Spinal cord (tissue), 10 donors: ENCODE data around the gene LRMDA. TPM values are rescaled to one million over a fixed set of nuclear protein-coding genes. Genes with fewer than 3 reads are reported as not detected.
"Not testable (repeated sequence)": the region's sequence is repeated elsewhere in the genome, so short reads cannot be mapped to it uniquely, and the experiment has no call there.

Experiments used
- DNase-seq, 6 donors: peaks; one replicate each; pipeline versions ENCODE4 v3.0.0 to v3.0.0-alpha.2; 2013 to 2015; ENCODE audit warnings: low spot score in 6 of 6, low read depth in 4 of 6
- H3K27ac ChIP-seq: one replicate; pipeline ENCODE4 v1.5.1; 2013; ENCODE audit warnings: low read depth, low read length, control low read depth
- H3K27me3 ChIP-seq: one replicate; pipeline ENCODE4 v1.6.1; 2013; ENCODE audit warnings: low read length; ENCODE audit not compliant: control insufficient read depth, insufficient read depth
- H3K36me3 ChIP-seq: one replicate; pipeline ENCODE4 v1.6.1; 2013; ENCODE audit warnings: low read length; ENCODE audit not compliant: control insufficient read depth, insufficient read depth
- H3K4me1 ChIP-seq: one replicate; pipeline ENCODE4 v1.6.1; 2013; ENCODE audit warnings: low read length; ENCODE audit not compliant: control insufficient read depth, insufficient read depth
- H3K4me3 ChIP-seq: one replicate; pipeline ENCODE4 v1.5.1; 2013; ENCODE audit warnings: low read depth, low read length, control low read depth
- H3K9me3 ChIP-seq: one replicate; pipeline ENCODE4 v1.6.1; 2013; ENCODE audit warnings: low read length; ENCODE audit not compliant: control insufficient read depth, insufficient read depth
- WGBS: methylation state at CpG from one replicate; pipeline ENCODE4 v1.1.5; 2013; ENCODE audit warnings: missing lambda C conversion rate; ENCODE audit not compliant: insufficient coverage; 5-methylcytosine and 5-hydroxymethylcytosine counted together
- polyA plus RNA-seq, 2 donors: library from polyadenylated mRNA; unstranded; fragments of 120-200 nt; gene quantifications; one replicate each; pipeline ENCODE4 v1.2.1, GENCODE V29; 2013; ENCODE audit not compliant: insufficient read length in 2 of 2
- total RNA-seq, 2 donors: library from RNA; depleted of rRNA in 1 of 2; stranded (reverse); fragments of 120-200 nt in 1 of 2; fragments of >200 nt in 1 of 2; gene quantifications; one replicate each; pipeline versions ENCODE4 v1.2.3 to v1.2.4, GENCODE V29; 2013 to 2014
- donor health status: healthy.

Gene LRMDA
- total and polyA plus RNA-seq, 4 donors: 5.6 to 9.9 (median 7.2) TPM

DNA sequence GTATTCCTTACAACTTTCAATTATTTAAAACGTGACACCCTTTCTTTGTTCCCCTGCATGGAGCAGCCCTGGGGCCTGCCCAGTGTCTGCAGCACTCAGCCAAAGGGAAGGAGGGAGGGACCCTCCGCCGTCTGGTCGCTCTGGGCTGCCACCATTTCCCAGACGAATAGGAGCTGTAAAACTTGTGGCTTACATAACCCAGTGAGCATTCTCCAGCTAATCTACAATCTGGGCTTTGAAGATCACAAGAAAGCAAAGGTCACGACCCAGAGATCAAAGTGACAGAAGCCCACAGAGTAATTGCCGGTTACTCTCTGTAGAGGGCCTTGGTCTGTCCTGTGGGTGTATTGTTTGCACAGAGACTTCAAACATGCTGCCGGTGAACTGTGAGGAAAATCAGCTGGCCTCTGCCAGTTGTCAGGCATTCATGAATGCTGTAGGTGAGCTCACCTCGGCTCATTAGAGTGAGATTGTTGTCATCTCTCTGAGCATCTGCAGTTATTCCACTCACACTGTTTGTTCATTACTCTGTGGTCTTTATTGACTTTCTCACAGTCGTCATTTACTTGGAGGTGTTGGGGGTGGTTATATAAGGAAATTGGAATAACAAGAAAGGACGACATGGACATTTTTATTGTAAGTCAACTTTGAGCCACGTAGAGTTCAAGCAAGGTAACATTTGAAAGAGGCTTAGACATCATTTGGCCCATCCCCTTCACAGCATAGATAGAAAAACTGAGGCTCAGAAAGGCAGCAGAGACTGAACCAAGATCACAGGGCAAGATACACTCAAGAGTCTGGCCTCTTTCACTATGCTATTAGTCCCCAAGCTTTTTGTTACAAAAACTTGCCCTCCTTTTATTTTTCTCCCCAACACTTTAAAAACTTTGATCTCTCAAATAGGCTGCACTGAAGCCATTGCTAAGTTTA lies 619.8 kb downstream of the LRMDA start:
- DNase-seq: peak in 1 of 6 donors; percentile 15
- Histone ChIP-seq H3K36me3 (no peaks in the 10 kb centered on the region), H3K4me3 (no peak overlapping the region), H3K27me3 (peaks cover 2% of the 10 kb centered on the region), H3K4me1 (peaks cover 5% of the 10 kb centered on the region), H3K27ac (peak overlapping the region; percentile 67), H3K9me3 (peaks cover 8% of the 10 kb centered on the region)
- 42% methylated on average over 5 of the region's 12 CpGs for WGBS

DNA sequence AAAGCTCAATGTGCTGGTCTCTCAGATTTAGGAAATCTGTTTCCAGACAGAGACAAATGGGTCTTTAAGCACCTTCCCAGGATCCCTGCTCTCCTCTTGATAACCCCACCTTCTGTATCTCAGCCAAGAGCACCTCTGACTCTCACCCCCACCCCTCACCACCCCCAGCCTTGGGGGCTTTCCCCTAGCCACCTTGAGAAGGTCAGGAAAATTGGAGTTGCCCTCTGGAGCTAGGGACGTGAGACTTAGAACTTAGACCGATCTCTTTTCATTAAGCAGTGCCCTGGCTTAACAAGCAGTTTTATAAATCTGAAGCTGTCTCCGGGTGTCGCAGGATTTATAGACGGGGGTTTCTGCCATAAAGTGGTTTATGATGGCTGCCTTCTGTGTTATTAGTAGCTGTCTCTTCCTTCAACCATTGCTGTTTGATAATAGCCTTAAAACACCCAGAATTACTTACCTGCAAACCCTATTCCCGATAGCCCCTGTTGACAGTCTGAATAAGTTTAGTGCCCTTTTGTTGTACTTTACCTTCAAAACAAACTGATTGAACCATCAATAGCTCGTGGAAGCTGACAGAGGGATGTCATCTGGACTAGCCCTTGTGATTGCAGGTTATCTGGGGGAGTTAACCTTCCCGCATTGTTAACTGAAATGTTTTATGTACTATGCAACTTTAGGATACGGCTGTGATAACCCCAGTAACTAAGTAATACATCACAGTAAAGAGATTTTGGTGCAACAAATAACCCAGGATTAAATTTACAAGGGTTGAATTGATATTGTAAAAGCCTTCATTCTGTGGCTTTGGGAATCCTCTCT lies 621.5 kb downstream of the LRMDA start:
- peak in 1 of 6 donors; percentile 12 for DNase-seq
- H3K4me1 ChIP-seq: peaks cover 5% of the 10 kb centered on the region
- WGBS: 66% methylated on average over 2 of the region's 9 CpGs
- peaks cover 2% of the 10 kb centered on the region for H3K27me3 ChIP-seq
- H3K36me3 ChIP-seq: no peaks in the 10 kb centered on the region
- no peak overlapping the region for H3K27ac ChIP-seq
- H3K9me3 ChIP-seq: peaks cover 12% of the 10 kb centered on the region
- no peak overlapping the region for H3K4me3 ChIP-seq

DNA sequence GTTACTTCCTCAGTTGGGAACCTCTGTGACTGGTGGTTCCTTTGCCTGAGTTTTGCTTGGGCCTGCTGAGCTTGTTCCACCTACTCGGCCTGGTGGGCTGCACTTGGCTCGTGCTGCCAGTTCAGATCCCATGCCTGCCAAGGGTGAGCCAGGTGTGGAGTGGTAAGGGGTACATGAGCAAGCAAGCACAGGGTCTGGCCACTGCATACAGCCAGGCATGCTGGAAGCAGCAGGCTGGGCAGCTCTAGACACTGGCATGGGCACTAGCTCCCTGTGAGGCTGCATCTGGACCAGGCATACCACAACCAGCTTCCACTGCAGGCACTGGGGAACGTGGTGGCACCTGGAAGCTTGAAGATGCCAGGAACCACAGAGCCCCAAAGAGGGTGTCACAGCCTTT lies 624.0 kb downstream of the LRMDA start:
- H3K4me3 ChIP-seq: no peak overlapping the region
- H3K27me3 ChIP-seq: peaks cover 2% of the 10 kb centered on the region
- H3K36me3 ChIP-seq: no peaks in the 10 kb centered on the region
- H3K9me3 ChIP-seq: peaks cover 12% of the 10 kb centered on the region
- no peak overlapping the region for H3K27ac ChIP-seq
- no peak for DNase-seq
- H3K4me1 ChIP-seq: peaks cover 5% of the 10 kb centered on the region
- WGBS: 77% methylated on average over 3 of the region's 3 CpGs

DNA sequence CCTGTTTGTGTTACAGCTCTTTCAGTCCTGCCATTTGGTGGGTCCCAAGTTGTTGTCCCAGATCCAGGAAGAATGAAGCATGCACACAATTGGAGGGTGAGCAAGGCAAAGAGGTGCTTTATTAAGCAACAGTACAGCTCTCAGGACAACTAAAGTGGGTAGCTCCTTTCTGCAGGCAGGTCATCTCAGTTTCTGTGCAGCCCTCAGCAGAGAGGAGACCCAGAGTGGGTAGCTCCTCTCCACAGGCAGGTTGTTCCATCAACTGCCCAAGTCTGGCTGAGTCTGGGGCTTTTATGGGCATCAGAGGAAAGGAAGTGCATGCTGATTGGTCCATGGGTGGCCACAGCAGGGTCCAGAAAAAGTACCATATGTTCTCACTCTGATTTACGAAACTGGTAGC lies 624.5 kb downstream of the LRMDA start:
- H3K27me3 ChIP-seq: peaks cover under 1% of the 10 kb centered on the region
- WGBS: 92% methylated on average over 1 of the region's 1 CpG
- no peak for DNase-seq
- no peak overlapping the region for H3K27ac ChIP-seq
- no peak overlapping the region for H3K4me3 ChIP-seq
- H3K4me1 ChIP-seq: peaks cover 3% of the 10 kb centered on the region
- H3K36me3 ChIP-seq: no peaks in the 10 kb centered on the region
- H3K9me3 ChIP-seq: peaks cover 12% of the 10 kb centered on the region

DNA sequence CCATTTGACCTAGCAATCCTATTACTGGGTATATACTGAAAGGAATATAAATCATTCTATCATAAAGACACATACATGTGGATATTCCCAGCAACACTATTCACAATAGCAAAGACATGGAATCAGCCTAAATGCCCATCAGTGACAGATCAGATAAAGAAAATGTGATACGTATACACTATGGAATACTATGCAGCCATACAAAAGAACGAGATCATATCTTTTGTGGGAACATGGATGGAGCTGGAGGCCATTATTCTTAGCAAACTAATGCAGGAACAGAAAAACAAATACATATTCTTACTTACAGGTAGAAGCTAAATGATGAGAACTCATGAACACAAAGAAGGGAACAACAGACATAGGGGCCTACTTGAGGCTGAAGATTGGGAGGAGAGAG lies 629.6 kb downstream of the LRMDA start:
- not testable (repeated sequence) for H3K36me3 ChIP-seq, H3K9me3 ChIP-seq, H3K27ac ChIP-seq, H3K4me3 ChIP-seq, DNase-seq, H3K4me1 ChIP-seq, H3K27me3 ChIP-seq
- WGBS: no CpG with 5 or more reads among the region's 2 CpGs

DNA sequence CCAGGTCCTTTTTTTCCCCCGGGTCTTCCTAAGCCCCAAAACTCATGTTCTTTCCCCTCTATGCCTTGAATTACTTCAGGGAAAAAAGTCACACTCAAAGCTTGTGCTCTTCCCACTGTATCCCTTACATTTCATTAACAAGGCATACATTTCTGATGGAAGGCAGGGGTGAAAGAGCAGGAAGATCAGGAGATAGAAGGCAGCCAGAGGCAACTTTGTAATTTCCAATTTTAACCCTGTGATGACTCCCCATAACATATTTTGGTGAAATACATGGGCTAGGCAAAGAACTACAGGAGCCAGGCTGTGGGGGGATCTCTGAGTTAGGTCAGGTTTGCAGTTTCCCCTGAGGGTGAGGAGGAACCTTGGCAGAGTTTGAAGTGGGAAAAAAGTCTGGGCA lies 635.0 kb downstream of the LRMDA start:
- Histone ChIP-seq H3K9me3 (peaks cover 1% of the 10 kb centered on the region), H3K27ac (no peak overlapping the region), H3K4me1 (peaks cover 9% of the 10 kb centered on the region), H3K27me3 (no peaks in the 10 kb centered on the region), H3K36me3 (no peaks in the 10 kb centered on the region), H3K4me3 (no peak overlapping the region)
- WGBS: no CpG with 5 or more reads among the region's 1 CpG
- no peak for DNase-seq

DNA sequence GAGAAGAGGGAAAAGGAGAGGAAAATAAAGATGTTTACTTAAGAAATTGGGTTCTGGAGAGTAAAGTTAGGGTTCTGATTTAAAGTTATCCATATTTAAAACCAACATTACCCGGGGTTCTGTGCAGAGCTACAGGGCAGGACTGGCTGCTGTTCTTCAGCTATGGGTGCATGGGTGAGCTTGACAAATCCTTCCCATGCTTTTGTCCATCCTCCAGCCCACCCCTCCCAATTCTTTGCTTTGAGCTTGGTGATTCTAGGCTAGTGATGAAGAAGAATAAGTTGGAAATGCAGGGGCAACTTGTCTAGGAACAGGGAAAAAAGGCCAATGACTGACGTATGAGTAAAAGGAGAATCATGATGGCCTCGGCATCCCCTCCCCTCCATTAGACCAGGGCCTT lies 636.0 kb downstream of the LRMDA start:
- DNase-seq: no peak
- Histone ChIP-seq H3K27ac (no peak overlapping the region), H3K36me3 (no peaks in the 10 kb centered on the region), H3K9me3 (peaks cover 1% of the 10 kb centered on the region), H3K27me3 (no peaks in the 10 kb centered on the region), H3K4me3 (no peak overlapping the region), H3K4me1 (peaks cover 3% of the 10 kb centered on the region)
- 100% methylated on average over 1 of the region's 3 CpGs for WGBS

DNA sequence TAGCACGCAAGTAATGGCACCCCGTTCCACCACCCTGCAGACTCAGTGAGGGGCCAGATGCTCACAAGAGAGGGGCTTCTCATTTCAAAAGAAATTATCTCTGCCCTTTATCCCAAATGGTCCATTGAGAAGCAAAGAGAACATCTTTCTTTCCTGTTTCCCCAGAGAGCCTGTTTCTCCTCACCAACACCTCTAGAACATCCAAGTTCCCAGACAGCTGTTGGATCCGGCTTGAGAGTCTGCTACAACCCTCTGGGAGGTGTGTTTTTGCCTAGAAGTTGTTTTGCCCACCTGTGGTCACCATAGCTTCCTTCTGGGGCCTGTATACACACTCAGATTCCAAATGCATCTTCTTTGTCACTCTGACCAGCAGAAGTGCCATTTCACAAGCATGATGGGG lies 637.4 kb downstream of the LRMDA start:
- H3K27ac ChIP-seq: no peak overlapping the region
- peaks cover 3% of the 10 kb centered on the region for H3K4me1 ChIP-seq
- peaks cover 1% of the 10 kb centered on the region for H3K9me3 ChIP-seq
- no peak for DNase-seq
- WGBS: 100% methylated on average over 2 of the region's 3 CpGs
- no peak overlapping the region for H3K4me3 ChIP-seq
- no peaks in the 10 kb centered on the region for H3K36me3 ChIP-seq
- H3K27me3 ChIP-seq: no peaks in the 10 kb centered on the region

DNA sequence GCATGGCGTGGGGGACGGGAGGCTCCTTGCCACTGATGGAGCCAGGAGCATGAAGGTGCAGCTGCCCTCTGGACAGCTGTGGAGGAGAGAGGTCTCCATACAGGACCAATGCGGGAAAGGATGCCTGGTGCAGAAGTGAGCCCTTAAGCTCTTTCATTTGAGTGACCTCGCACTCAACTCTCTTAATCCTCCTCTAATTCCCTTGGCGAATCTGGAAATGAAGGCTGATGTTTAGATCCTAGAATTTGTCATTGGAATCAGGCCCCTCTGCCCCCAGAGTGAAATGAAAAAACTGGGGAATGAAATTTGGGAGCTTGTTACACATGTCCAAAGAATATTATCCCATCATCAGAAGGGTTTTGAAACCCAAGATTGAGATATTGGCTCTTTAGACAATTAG lies 639.5 kb downstream of the LRMDA start:
- H3K4me1 ChIP-seq: peaks cover 3% of the 10 kb centered on the region
- H3K4me3 ChIP-seq: no peak overlapping the region
- no peaks in the 10 kb centered on the region for H3K36me3 ChIP-seq
- 100% methylated on average over 2 of the region's 5 CpGs for WGBS
- no peak for DNase-seq
- H3K27me3 ChIP-seq: no peaks in the 10 kb centered on the region
- H3K27ac ChIP-seq: peak overlapping the region; percentile 25
- peaks cover 1% of the 10 kb centered on the region for H3K9me3 ChIP-seq
